ENCODE results near the gene CSGALNACT2.

Gene CSGALNACT2

GRCh38 chr10:43188702-43189101, 50.5 kb downstream of the CSGALNACT2 start:
- no peak for DNase-seq (ENCODE audit: low read depth)

GRCh38 chr10:43190289-43190688, 52.0 kb downstream of the CSGALNACT2 start:
- no peak for DNase-seq (ENCODE audit: low read depth)

- no peak for DNase-seq (ENCODE audit: low read depth)
Measured at GRCh38 chr10:43190775-43191174, 52.5 kb downstream of the CSGALNACT2 start.

GRCh38 chr10:43192884-43193283, 54.6 kb downstream of the CSGALNACT2 start:
- no peak for DNase-seq (ENCODE audit: low read depth)

GRCh38 chr10:43193496-43194080, 55.3 kb downstream of the CSGALNACT2 start:
- no peak for DNase-seq (ENCODE audit: low read depth)

- DNase-seq (ENCODE audit: low read depth) = no peak
Measured at GRCh38 chr10:43194266-43194665, 56.0 kb downstream of the CSGALNACT2 start.

- DNase-seq (ENCODE audit: low read depth) = no peak
Measured at GRCh38 chr10:43194859-43195258, 56.6 kb downstream of the CSGALNACT2 start.

GRCh38 chr10:43195557-43195956, 57.3 kb downstream of the CSGALNACT2 start:
- no peak for DNase-seq (ENCODE audit: low read depth)

GRCh38 chr10:43196131-43196980, 58.1 kb downstream of the CSGALNACT2 start:
- no peak for DNase-seq (ENCODE audit: low read depth)

GRCh38 chr10:43196981-43197833, 59.0 kb downstream of the CSGALNACT2 start:
- no peak for DNase-seq (ENCODE audit: low read depth)

- DNase-seq (ENCODE audit: low read depth) = no peak
Measured at GRCh38 chr10:43197834-43198681, 59.8 kb downstream of the CSGALNACT2 start.

- no peak for DNase-seq (ENCODE audit: low read depth)
Measured at GRCh38 chr10:43198682-43199005, 60.4 kb downstream of the CSGALNACT2 start.

- DNase-seq (ENCODE audit: low read depth) = no peak
Measured at GRCh38 chr10:43199088-43199683, 60.9 kb downstream of the CSGALNACT2 start.

GRCh38 chr10:43199684-43200537, 61.7 kb downstream of the CSGALNACT2 start:
- DNase-seq (ENCODE audit: low read depth) = no peak

- DNase-seq (ENCODE audit: low read depth) = no peak
Measured at GRCh38 chr10:43200538-43201390, 62.5 kb downstream of the CSGALNACT2 start.

- no peak for DNase-seq (ENCODE audit: low read depth)
Measured at GRCh38 chr10:43201545-43202131, 63.4 kb downstream of the CSGALNACT2 start.

- DNase-seq (ENCODE audit: low read depth) = peak; percentile 16
Measured at GRCh38 chr10:43202224-43202656, 64.0 kb downstream of the CSGALNACT2 start.

GRCh38 chr10:43202657-43203447, 64.6 kb downstream of the CSGALNACT2 start:
- peak; percentile 28 for DNase-seq (ENCODE audit: low read depth)

Measured in stimulated activated CD8-positive, alpha-beta memory T cell treated with anti-CD3 and anti-CD28 coated beads, Interleukin-12 subunit alpha, Interleukin-12 subunit beta, amount 100 ng/mL, for 4 hours (primary cell).